Activated CD4-positive, alpha-beta T cell treated with anti-CD3 and anti-CD28 coated beads, Interleukin-2, Interleukin-4, amounts not matched to agents 100 ng/mL and 50 ng/mL, durations not matched to agents 16 hours and 8 hours (primary cell): ENCODE data around the gene LRMDA.

Experiments used
- DNase-seq: peaks from one replicate; pipeline ENCODE4 v3.0.0-alpha.2; 2020; ENCODE audit warnings: low spot score

The LRMDA gene

GRCh38 chr10:75542084-75542483, 110.7 kb downstream of the LRMDA start:
- DNase-seq = no peak

- no peak for DNase-seq
Observed at GRCh38 chr10:75542906-75543305, 111.5 kb downstream of the LRMDA start.

GRCh38 chr10:75544386-75544785, 113.0 kb downstream of the LRMDA start:
- no peak for DNase-seq

- no peak for DNase-seq
Observed at GRCh38 chr10:75544993-75545706, 113.7 kb downstream of the LRMDA start.

GRCh38 chr10:75546004-75546403, 114.6 kb downstream of the LRMDA start:
- DNase-seq = no peak

GRCh38 chr10:75547391-75548298, 116.2 kb downstream of the LRMDA start:
- DNase-seq = no peak

GRCh38 chr10:75548356-75548755, 116.9 kb downstream of the LRMDA start:
- DNase-seq = no peak

- DNase-seq = no peak
Observed at GRCh38 chr10:75550191-75550590, 118.8 kb downstream of the LRMDA start.

GRCh38 chr10:75552171-75552570, 120.7 kb downstream of the LRMDA start:
- no peak for DNase-seq

- no peak for DNase-seq
Observed at GRCh38 chr10:75553550-75553949, 122.1 kb downstream of the LRMDA start.

- no peak for DNase-seq
Observed at GRCh38 chr10:75555323-75555722, 123.9 kb downstream of the LRMDA start.

GRCh38 chr10:75556320-75556719, 124.9 kb downstream of the LRMDA start:
- DNase-seq = no peak

- DNase-seq = no peak
Observed at GRCh38 chr10:75565286-75566251, 134.1 kb downstream of the LRMDA start.

GRCh38 chr10:75568450-75569130, 137.2 kb downstream of the LRMDA start:
- no peak for DNase-seq

- DNase-seq = no peak
Observed at GRCh38 chr10:75569506-75569905, 138.1 kb downstream of the LRMDA start.

GRCh38 chr10:75572478-75572877, 141.1 kb downstream of the LRMDA start:
- DNase-seq = no peak

- no peak for DNase-seq
Observed at GRCh38 chr10:75575940-75576339, 144.5 kb downstream of the LRMDA start.

- DNase-seq = no peak
Observed at GRCh38 chr10:75582102-75582501, 150.7 kb downstream of the LRMDA start.

GRCh38 chr10:75585294-75585693, 153.9 kb downstream of the LRMDA start:
- no peak for DNase-seq

GRCh38 chr10:75586814-75587213, 155.4 kb downstream of the LRMDA start:
- DNase-seq = no peak

- no peak for DNase-seq
Observed at GRCh38 chr10:75588031-75588430, 156.6 kb downstream of the LRMDA start.
